ENCODE results near the gene CAMK1D.
"Not testable (repeated sequence)": the region's sequence is repeated elsewhere in the genome, so short reads cannot be mapped to it uniquely, and the experiment has no call there.

The CAMK1D gene

DNA sequence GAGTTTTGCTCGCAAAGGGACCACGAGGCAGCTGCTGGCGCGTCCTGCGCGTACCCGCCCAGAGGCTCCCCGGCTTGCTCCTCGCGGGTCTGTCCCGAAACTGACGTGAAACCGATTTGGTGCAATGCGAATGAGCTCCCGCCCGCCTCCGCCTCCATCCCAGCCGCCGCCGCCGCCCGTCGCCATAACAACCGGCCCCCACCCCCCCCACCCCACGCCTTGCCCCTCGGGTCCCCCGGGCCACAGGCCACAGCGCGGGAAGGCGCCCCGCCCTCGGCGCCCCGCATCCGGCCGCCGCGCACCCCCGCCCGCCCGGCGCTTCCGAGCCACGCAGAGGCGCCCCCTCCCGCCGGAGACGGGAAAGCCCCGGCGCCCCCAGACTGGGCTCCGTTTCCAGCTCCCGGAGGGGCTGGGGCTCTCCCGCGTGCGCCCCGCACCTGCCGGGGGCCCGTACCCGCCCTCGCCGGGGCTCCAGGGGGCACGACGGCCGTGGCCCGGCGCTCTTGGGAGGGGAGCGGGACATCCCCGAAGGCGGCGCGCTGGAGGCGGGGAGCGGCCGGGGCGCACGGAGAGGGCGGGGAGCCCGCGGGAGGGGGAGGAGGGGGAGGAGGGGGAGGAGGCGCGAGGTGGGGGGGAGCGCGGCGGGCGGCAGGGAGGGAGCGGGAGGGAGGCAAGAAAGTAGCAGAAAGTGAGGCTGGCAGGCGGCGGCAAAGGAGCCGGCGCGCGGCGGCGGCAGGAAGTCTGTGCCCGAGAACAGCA is at the start of gene CAMK1D:
Gene CAMK1D (plus strand): TSS at position 678 of the 759 bp plus-strand sequence.
- peak; percentile 89 for DNase-seq

DNA sequence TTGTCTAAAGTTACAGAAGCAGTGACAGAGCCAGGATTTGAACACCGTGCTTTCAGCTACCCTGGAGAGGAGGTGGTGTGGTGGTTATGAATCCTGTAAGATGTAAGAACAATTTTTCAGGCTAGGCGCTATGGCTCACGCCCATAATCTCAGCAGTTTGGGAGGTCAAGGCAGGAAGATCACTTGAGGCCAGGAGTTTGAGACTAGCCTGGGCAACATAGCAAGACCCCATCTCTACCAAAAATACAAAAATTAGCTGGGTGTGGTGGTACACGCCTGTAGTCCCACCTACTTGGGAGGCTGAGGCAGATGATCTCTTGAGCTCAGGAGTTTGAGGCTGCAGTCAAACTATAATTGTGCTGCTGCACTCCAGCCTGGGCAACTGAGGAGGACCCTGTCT is 48.3 kb upstream of the CAMK1D start:
- DNase-seq: not testable (repeated sequence)

DNA sequence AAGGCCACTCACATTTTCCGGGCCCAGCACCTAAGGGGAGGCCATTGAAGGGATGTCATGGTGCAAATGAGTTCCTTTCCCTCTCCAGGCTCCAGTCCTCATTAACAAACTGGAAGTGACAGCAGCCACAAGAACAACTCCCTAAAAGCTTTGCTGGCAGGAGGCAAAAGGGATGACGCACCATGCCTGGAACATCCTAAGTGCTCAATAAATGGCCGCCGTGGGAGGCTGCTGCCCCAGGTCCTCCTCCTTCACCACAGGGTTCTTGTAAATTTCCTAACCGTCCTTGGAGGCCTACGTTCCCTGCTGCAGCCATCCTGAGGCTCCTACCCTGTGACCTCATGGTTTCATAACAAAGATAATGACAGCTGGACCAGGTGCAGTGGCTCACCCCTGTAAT is 41.3 kb upstream of the CAMK1D start:
- DNase-seq: no peak

DNA sequence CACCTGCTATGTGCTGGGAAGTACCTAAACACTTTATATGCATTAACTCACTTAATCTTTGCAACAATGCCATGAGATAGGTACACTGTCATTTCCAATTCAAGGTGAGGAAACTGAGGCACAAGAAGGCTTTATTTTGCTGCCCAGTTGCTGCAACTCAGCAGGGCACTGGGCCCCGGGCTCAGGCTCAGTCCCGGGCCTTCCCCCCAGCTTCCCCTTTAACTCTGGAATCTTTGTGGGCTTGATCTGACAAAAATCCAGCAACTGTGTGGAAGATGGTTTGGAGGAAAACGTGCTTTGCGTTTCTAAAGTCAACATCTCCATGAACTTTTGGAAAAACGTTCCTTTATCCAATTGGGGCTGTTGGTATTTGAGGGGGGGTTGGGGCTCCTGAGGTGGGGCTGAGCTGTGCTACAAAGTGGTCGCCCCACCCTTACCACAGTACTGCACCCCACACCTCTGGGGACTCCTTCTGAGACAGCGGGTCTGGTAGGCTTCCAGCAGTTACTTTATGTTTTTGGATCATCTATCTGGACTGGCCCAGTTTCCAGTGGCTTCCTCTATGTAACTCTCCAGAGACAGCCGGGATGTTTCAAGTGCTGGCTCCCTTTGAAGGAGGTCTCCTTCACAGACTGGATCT is 40.5 kb upstream of the CAMK1D start:
- no peak for DNase-seq

DNA sequence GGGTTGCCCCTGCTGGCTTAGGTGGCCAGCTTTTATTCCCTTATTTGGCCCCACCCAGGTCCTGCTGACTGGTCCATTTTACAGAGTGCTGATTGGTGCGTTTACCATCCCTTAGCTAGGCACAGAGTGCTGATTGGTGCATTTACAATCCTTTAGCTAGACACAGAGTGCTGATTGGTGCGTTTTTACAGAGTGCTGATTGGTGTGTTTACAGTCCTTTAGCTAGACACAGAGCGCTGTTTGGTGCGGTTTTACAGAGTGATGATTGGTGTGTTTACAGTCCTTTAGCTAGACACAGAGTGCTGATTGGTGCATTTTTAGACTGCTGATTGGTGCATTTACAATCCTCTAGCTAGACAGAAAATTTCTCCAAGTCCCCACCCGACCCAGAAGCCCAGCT is 39.6 kb upstream of the CAMK1D start:
- not testable (repeated sequence) for DNase-seq

DNA sequence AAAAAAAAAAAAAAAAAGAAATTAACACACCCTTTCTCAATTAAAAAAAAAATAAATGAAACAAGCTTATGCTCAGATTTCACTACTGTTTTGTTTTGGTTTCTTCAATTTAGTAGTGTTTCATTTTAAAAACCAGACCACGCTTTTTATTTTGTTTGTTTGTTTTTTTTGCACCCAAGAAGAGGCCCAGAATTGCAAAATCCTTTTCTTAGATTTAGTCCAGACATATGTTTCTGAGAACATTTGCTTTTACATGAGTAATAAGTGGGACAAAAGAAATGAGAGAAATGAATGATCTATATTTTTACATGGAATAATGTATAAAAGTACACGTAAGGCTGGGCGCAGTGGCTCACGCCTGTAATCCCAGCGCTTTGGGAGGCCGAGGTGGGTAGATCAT is 34.5 kb upstream of the CAMK1D start:
- DNase-seq: no peak

DNA sequence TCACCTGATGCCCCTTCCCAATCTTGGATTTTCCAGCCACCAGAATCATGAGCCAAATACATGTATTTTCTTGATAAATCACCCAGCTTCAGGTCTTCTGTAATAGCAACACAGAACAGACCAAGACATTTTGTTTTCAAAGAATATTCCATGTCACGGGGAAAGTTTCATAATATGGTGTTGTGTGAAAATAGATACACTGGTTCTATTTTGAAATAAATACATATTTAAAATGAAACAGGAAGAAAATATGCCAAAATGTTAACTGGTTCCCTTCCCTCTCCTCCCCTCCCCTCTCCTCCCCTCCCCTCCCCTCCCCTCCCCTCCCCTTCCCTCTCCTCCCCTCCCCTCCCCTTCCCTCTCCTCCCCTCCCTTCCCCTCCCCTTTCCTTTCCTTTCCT is 30.3 kb upstream of the CAMK1D start:
- no peak for DNase-seq

DNA sequence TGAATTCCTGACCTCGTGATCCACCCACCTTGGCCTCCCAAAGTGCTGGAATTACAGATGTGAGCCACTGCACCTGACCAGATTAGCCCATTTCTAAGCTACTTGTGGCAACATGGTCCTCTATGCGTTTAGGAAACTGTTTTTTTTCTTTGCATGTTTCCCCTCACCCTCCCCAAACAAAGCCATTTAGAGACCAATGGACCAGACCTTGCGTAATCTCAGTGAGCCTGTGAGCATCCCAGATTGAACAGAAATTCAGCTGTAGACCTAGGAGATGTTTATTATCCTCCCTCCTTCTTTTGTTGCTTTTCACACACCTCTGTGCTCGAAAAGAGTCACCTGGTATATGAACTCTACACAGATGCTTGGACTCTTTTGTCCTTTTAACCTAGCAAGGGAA is 28.5 kb upstream of the CAMK1D start:
- DNase-seq: no peak

DNA sequence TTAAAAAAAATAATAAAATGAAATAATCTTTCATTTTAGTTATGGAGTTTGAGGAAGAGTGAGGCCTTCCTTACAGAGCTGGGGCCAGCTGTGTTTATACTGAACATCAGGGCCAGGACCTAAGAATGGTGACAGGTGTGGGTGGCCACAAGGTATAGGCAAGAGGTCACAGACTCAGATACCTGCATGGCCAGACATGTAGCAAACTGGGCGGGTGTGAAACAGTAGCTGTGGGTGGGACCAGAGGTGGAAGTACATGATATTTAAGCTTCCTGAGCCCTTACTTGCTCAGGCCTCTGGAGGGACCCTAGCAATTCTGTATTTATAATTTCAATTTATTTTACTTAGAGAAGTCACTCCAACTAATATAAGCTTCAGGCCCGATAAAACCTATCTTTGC is 27.7 kb upstream of the CAMK1D start:
- peak; percentile 64 for DNase-seq

DNA sequence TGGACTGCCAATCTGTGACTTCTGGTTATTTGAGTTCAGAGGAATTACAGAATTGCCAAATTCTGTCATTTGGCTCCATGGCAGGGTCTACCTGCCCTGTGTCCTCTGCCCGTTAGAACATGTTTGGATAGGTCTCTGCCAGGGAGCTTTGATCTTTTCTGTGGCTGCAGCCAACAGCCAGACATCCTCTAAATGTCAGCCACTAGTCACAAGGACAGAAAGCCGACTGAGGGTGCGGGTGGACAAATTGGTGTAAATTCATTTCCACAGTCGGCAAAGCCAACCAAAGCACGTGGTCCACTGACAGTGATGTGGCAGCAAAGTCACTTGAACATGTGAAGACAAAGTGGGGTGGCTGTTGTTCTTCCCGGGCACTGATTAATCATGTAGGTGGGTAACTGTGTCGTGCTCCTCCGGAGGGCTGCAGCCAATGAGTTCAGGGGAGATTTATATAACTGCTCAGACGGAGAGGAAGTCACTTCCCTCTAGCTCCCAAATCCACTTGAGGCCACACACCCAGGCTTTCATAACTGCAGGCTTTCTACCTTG is 26.7 kb upstream of the CAMK1D start:
- no peak for DNase-seq

DNA sequence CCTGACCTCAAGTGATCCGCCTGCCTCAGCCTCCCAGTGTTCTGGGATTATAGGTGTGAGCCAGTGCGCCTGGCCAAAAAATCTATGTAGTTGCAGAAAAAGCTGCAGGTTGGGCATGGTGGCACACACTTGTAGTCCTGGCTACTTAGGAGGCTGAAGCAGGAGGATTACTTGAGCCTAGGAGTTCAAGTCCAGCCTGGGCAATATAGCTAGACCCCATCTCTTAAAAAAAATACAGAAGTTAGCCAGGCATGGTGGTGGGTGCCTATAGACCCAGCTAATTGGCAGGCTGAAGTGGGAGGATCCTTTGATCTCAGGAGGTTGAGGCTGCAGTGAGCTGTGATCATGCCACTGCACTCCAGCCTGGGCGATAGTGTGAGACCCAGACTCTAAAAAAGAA is 24.8 kb upstream of the CAMK1D start:
- DNase-seq: no peak

DNA sequence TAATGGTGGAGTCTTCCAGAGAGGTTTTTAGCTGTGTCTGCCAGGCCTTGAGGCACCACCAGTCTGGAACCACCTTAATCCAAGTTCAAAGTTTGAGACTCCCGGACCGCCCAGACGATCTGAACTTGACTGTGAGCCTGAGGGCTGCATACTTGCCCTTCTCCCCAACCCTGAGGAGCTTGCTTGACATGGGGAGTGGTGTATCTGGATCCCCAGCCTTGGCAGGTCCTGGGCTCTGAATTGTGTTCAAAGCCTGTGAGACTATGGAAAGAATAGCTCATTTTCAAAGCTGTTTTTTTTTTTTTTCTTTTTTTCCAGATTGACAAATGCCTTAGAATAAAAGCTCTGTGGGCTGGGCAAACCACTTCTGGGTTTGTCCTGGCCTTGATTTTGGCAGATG is 22.3 kb upstream of the CAMK1D start:
- no peak for DNase-seq

DNA sequence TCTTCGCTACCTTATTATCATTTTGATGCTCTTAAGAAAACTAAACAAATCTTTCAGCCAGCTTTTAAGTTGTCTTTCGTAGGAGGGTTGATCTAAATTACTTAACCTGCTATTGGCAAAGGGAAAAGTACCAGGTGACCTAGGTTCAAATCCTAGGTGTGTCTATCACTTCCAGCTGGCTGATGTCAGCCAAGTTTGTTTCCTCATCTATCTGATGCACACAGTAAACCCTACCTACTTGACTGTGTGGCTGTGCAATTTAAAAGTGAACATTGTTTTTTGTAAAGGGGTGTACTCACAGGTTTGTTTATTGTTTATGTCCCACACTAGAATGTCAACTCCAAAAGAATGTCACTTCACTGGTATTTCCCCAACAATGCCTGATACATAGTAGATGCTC is 21.9 kb upstream of the CAMK1D start:
- no peak for DNase-seq

DNA sequence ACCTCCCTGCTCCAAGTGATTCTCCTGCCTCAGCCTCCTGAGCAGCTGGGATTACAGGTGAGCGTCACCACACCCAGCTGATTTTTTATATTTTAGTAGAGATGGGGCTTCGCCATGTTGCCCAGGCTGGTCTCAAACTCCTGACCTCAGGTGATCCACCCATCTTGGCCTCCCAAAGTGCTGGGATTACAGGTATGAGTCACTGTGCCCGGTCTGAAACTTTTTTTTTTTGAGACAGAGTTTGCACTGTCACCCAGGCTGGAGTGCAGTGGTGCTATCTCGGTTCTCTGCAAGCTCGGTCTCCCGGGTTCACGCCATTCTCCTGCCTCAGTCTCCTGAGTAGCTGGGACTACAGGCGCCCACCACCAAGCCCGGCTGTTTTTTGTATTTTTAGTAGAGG is 21.0 kb upstream of the CAMK1D start:
- not testable (repeated sequence) for DNase-seq

DNA sequence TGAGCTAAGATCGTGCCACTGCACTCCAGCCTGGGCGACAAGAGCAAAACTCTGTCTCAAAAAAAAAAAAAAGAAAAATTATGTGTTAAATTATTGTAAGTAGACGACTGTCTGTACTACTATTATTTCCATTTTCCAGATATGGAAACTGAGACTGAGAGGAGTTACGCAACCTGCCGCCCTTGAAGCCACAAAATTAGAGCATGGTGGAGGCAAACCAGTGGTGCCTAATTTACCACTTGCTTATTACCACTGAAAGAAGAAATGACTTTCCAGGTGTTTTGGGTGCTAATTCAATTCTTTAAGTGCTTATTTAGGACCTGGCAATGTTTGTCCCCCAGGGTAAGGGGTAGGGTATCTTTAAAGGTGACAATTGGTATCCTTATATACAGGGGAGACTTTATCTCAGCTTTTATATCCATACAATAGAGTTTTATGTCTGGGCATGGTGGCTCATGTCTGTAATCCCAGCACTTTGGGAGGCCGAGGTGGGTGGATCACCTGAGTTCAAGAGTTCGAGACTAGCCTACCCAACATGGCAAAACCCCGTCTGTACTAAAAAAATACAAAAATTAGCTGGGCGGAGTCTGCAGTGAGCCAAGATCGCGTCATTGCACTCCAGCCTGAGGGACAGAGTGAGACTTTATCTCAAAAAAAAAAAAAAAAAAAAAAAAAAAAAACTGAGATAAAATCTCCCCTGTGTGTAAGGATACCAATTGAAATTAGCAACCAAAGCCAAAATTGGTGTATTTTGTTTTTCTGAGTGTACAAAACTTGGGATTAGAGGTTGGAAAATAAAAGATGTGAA is 16.6 kb upstream of the CAMK1D start:
- DNase-seq: peak; percentile 41

DNA sequence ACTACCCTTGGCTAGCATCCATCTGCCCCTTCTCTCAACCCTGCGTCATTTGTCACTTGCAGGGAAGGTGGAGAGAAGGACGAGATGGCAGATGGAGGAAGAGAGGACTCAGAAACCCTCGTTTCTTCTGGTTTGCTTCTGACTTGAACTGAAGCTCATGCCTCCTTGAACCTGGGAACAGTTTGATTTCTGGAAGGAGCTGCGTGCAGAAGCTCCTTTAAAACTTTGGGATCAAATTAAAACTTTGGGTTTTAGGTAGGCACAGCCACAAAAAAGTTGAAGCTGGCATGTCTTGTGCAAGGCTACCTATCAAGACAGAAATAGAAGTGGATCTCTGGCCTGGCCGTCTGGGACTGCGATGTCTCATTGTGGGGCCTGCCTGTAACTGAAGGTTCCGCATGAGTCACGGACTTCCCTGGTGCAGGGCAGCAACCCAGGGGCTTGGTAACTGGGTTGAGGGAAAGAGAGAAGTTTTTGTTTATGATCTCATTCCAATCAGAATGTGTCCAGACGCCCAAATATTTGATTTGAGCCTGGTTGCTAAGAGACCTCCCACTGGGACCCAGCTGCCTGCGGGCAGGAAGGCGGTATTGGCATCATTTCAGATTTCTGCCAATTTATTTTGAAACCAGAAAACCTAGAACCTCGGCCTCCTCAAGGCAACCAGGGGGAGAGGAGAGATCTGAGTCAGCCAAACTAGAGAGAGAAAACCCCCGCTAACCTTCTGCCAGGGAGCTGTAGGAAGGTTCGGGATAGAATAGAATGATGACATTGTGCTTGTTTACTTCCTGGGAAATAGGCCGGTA is 15.8 kb upstream of the CAMK1D start:
- peak; percentile 96 for DNase-seq

DNA sequence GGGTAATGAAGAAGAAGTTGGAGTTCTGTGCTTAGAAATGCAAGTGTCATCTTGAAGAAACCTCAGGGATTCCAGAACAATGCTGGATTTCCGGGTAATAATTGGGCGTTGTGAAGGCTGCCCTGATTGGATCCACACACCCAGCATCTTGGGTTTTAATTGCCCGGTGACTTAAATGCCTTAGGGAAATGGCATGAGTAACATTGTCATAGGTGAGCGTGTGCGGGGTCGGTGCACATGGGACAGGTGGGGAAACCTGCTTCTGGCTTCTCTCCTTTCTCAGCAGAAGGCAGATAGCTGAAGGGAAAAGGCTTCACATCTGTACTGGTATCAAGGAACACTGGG is 15.2 kb upstream of the CAMK1D start:
- DNase-seq: peak; percentile 50

DNA sequence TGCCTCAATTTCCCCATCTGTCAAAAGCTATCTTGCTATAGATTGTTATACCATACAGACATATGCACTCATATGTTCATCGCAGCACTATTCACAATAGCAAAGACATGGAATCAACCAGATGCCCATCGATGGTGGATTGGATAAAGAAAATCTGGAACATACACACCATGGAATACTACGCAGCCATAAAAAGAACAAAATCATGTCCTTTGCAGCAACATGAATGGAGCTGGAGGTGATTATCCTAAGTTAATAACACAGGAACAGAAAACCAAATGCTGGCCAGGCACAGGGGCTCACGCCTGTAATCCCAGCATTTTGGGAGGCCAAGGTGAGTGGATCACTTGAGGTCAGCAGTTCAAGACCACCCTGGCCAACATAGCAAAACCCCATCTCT is 14.2 kb upstream of the CAMK1D start:
- not testable (repeated sequence) for DNase-seq

DNA sequence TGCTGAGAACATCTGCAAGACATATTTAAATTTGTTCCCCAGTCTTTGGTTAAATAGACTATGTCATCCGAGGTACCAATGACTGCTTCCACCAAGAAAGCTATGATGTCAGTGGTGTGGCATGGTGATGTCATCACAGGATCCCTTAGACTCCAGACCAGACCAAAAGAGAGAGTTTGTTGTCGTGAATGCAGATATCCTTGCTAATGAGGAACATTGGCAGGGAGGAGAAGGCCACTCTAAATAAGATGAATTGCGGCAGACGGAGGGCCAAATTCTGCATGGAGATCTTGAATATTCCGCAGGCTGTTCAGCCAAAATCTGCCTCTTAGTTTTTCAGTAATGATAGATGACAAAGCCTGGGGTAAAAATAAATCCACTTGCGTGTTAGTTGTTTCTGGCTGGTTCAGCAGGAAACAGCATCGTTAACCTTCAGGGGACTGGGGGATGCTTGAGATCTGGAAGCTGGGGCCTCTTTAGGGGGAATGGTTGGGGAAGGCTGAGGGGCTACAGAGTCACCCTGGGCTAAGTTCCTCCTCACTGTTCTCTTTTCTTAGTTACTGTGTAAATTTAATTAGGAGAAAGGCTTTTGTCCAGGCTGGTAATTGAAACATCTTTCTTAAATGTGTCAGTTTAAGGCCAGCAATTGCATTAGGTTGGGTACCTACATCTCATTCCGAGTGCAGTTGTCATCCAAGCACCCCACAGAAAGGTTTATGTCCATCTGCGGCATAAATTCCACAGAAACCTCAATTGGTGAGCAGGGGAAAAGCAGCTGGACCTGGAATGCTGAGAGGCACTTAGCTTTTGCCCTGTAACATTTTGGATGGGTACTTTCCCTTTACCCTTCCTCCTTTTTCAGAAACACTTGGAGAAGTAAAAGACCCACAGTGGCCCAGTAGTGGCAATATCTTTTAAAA is 11.6 kb upstream of the CAMK1D start:
- no peak for DNase-seq

DNA sequence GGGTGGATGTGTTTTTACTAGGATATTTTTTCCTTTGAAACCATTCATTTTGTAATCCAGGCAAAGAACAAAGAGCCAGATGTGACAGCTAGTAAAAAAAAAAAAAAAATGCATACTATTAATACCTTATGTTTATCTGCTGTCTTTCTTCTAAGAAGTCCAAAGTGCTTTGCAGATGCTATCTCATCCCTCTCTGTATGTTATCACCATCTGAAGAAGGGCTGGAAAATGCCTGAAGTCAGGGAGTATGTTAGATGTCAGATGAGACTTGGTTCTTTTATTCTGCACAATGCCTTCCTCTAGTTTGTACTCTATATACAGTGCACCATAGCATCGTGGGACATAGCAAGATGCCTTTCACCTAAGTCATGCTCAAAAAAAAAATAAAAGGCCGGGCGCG is 10.4 kb upstream of the CAMK1D start:
- DNase-seq: no peak

DNA sequence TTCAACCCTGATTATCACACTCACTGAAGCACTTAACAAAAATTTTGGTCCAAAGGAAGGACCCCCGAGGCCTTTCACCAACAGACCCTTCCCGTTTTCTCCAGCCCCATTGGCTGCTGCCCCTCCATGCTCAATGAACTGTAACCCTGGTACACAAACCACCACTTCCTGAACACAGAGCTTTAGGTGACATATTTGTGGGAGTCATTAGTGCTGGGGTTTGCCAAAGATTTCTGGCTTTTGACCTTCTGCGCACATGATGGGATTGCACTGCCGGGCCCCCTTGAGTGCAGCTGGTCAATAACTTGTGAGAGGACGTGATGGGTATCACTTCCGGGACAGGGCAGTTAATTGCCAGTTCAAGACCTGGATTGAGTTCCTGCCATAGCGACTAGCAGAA is 9.0 kb upstream of the CAMK1D start:
- DNase-seq: no peak

DNA sequence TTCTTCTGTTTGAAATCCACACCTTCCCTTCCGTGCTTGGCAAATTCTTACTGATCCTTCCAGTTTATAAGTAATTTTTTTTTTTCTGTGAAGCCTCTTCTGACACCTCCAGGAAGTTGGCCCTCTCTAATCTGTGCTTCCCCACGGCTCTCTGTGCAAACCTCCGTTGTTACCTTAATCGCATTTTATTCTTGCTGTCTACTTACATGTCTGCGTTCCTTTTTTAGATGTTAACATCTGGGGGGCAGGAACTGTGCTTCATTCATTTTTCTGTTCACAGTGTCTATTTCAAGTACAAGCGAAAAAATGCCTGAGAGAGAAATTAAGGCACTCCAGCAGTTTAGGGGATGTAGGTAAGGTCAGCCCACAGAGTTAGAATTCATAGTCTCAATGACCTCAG is 8.4 kb upstream of the CAMK1D start:
- no peak for DNase-seq
